ENCODE measurements around the gene TNP2.

DNA sequence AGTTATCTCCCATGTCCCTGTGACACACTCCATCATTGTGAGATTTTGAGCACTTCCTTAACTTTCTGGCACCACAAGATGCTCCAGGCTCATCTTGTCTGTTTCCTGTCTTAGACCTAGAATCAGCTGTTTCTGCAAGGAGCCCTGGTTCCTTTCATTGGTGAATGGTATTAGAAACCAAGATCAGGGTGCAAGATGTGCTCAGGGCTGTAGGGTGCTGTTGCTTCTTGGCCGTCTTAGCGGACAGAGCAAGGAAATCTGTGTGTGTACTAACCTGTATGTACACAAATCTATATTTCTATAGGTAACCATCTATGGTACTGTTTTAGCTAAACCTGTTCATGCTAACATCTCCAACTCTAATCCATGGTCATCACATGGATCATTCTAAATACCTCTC lies 20.1 kb upstream of the TNP2 start:
- TF ChIP-seq CTCF (conservative IDR thresholded peaks at IDR 0.05; ENCODE audit: low read depth in 2 of 2): no peak
- no peak for TF ChIP-seq EZH2phosphoT487 (IDR thresholded peaks at IDR 0.05; ENCODE audit: unreplicated experiment)
- TF ChIP-seq EZH2 (IDR thresholded peaks at IDR 0.05; ENCODE audit: low read depth, unreplicated experiment): no peak
